Raji (cell line): ENCODE results near the gene XRCC4.

ENCODE experiments used
- POLR2A ChIP-seq: IDR thresholded peaks from 2 replicates; pipeline ENCODE4 v1.6.1; 2011; ENCODE audit warnings: low read depth, low read length, control low read depth; ENCODE audit not compliant: insufficient read depth

The XRCC4 gene

DNA sequence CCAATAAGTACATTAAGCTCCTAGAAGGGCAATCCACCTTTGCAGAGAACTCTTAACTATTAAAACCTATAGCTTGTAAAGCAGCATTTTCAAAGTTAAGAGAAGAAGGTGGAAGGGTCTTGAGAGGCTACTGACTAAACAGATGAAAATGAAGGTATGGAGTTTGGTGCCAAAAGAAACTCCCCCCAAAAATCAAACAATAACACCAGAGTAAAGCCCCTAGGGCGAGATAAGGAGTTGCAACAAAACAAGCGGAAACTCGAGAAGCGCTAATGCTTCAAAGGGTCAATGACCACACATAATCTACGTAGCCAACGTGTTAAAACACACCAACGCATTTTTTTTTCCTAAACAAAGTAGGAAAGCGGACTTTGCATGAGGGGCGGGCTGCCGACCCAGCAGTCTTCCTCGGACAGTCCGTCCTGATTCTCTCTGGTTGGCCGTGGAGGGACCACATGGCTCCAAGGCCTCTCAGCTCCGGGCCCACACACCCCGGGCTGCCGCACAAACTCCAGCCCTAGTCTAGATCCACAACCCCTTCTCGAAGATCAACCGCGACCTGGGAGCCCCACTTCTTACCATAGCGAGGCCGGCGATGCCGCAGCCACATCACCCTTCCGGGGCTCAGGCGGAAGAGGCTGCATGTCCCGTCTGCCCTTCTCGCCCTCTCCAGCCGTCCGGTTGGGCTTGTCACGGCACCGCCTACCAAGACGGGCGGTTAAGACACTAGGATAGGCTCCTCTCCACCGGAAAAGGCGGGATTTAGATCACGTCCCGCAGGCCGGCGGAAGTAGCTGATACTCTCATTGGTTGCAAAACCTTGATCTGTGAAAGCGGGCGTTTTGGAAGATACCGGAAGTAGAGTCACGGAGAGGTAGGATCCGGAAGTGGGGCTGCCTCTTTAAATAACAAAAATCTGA, at the start of gene XRCC4, which contains the start of gene TMEM167A:
XRCC4 (plus strand) TSS at position 806 of the 920 bp plus-strand sequence. CDS start 27,373 bp downstream, outside the sequence.
TMEM167A (minus strand) TSS at position 653 of the 920 bp plus-strand sequence; CDS start at position 582, 71 bp downstream.
- peak; percentile 96 for TF ChIP-seq POLR2A

DNA sequence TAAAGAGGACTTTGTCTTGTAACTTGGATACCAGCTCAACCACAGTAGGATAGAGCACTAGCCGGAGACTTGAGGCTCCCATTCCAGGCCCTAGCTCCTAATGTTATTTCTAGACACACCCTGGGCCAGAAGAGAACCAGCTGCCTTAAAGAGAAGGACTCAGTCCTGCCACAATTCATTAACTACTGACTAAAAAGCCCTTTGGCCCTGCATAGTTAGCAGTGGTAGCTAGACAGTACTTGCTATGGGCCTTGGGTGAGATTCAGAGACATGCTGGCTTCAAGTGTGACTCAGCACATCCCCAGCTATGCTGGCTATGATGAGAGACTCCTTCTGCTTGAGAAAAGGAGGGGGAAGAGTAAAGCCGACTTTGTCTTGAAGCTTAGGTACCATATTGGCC, 47.4 kb upstream of the XRCC4 start:
- no peak for TF ChIP-seq POLR2A

DNA sequence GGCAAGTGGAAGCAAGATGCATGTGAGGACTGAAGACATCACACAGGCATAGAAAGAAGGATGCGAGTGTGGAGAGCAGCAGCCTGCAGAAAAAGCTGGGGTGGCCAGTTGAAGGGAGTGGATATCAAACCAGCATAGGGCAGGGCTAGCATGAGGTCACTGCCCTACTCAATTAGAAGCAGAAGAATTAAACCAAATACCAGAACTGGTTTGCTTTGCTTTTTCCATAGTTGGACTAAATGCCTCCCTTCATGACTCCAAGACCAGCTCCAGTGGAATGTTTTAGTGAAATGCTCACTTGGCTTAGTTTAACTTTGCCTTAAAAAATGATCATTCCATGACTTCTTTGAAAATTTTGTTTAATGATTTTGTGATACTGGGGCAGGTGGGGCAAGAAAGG, 46.0 kb upstream of the XRCC4 start:
- no peak for TF ChIP-seq POLR2A

DNA sequence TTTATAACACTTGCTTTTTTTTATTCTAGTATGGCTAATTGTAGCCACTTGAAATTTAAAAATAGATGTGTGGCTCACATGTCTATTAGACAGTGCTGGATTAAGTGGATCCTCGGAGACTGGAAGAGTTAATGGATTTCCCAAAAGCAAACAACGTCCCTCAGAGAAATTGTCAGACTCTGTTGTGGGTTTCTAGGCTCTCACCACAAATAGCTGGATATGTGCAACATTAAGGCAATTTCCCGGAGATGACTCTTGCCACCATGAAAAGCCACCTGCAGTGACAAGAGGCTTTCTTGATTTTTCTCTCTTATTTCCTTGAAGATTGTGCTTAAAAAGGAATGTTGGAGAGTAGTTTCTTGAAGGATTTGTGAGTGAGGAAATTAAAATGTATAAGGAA, 43.3 kb upstream of the XRCC4 start:
- TF ChIP-seq POLR2A: no peak

DNA sequence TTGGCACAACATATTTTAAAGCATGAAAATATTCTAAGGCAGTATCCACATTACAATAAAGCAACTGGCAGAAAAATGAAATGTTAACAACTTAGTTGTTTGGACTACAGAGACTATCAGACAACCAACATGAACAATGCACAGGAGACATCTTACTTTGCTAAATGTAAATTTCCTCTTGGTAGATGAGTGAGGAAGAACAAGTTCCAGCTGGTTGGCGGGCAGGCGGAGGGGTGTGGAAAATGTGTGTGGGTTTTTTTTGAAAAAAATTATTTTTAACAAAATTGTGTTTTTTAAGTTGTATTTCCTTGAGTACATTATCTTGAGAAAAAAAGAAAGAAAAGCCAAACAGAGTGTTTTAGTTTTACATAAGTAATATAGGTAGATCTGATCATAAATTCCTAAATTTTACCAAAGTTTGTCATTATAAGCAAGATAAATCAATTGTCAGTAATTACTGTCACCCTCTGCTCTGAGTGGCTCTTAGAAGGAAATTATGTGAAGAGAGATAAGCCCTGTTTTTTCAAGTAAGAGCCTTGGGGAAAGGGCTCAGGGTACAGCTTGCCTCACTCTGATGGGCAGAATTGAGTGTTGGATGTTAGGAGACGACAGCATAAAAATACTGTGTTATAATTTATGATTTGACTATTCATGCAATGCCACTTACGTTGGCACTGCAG, 42.7 kb upstream of the XRCC4 start:
- no peak for TF ChIP-seq POLR2A

DNA sequence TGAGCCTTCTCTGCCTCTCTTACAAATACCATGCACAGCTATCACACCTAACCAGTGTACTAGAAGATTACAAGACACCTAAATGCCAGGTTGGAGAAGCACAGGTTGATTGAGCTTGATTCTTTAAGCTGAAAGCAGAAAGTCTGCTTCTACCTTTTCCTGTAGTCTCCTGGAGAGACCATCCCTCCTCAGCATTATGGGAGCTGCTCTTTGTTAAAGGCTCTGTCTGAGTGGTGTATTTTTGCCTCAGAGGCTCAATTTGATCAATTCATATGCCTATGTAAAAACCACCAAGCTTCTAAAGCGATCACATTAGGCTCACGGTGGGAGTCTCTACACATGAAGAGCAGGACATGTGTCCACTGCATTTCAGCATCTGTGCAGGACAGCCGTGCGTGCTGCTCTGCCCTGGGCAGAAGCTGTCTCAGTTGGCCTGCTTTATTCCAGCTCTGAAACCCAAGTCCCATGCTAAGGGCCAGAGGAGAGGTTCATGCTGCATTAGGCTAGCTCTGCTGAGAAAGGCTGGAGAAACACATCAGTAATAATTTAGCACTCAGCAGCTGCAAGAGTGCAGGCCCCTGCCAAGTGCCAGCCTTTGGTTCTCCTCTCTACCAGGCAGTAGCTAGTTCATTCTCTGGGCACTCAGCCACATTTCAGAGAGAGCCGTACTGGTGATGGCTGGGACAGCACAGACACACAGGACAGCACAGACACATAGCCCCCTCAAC, 41.8 kb upstream of the XRCC4 start:
- no peak for TF ChIP-seq POLR2A

DNA sequence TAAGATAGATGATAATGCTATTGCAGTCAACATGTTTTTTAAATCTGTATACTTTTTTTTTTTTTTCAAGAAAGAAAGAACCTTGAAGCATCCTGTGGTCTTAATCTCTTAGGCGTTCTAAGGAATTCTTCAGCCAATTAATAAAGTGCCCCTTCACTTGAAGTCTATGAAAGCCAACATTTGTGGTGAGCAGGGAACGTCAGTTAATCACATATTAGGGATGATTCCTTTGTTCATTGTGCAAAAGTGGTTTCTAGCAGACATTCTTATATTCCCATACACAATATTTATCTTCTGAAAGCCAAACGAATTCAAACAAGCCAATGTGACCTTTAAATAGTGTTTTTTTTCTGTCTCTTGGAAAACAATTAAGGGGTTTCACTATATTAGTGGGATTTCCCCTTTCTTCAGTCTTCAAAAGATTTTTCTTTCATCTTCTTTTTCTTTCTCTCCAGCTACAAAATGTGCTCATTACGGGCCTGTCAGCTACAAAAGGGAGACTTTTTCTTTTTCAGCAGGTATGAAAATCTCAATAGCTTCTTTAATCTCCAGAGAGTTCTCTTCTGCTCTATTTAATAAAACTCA, 40.3 kb upstream of the XRCC4 start:
- no peak for TF ChIP-seq POLR2A

DNA sequence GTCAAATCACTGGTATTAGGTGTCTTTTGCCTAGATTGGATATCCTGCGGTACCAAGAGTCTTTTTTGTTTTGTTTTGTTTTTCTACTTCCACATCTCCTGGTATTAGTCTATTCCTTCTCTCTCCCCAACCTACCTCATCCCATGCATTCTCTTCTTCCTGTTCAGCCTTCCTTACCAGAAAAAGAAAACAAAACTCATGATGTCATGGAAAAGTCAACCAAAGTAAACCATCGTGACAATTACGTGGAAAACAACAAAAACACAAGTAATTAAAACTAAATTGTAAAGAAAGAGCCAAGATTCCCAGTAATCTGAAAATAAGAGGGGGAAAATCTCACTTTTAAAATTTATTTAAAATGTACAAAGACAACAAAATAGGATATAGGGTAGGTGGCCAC, 38.4 kb upstream of the XRCC4 start:
- TF ChIP-seq POLR2A: no peak

DNA sequence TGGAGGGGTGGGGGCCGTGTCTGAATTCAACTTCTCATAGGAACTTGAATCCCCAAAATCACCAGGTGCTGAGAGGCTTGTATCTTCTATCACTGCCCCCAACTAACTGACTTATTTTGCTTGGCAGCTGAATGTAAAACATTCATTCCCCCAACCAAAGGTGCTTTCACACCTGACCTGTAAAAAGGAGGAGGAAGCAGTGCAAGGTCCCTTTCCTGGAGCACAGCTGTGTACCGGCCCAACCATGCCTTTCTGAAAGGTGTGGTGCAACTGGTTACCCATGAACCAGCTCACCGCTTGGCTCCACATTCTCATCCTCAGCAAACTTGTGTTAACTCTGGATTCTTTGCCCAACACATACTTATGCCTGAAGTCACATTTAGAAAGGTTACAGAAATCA, 34.8 kb upstream of the XRCC4 start:
- no peak for TF ChIP-seq POLR2A

DNA sequence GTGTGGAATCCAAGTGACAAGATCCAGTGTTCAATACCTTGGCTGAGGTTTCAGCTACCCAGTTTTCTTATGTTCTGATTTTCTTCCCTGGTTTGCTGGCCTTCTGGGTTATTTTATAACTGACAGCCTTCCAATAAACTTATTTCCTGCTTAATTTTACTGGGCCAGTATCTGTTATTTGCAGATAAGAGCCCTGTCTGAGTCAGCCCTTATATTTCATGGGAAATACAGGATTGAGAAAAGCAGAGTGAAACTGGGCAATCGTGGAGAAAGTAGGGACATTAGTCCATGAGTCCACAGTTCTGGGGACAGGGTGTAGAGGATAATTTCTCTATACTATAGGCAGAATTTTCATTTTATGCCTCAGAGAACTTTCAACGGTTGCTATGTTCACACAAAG, 32.4 kb upstream of the XRCC4 start:
- TF ChIP-seq POLR2A: no peak

DNA sequence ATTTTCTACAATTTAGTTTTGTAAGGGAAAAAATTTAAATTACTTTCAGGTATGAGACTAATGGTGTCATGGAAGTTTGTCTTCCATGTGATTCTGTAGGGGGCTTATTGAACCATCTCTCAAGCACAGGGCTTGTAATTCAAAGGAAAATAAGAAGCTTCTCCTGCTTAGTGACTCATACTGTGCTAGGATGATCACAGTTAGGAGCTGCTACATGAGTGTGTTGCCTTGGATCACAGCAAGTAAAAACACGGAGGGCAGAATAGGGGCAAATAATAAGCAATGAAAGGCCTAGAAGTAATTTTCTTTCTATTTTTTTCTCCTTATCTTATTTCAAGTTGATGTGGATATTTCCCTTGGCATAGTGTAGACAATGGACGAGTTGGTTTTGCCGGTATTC, 29.1 kb upstream of the XRCC4 start:
- TF ChIP-seq POLR2A: no peak

DNA sequence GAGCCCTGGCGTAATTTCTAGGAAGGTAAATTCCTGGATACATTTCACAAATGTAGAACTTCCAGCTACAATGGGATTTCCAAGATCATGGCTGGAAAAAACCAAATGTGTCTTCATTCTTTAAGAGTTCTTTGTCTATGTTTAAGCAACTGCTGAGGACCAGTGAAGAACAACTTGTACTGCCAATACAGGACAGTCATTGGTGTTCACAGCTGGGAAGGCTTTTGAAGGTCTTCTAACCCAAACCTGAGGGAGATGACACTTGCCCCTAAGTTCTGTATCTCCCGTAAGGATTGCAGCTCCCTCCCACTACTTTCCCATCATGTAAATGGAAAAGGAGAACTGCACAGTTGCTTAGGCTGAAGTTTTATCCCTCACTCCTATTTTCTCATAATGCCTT, 28.5 kb upstream of the XRCC4 start:
- TF ChIP-seq POLR2A: no peak

DNA sequence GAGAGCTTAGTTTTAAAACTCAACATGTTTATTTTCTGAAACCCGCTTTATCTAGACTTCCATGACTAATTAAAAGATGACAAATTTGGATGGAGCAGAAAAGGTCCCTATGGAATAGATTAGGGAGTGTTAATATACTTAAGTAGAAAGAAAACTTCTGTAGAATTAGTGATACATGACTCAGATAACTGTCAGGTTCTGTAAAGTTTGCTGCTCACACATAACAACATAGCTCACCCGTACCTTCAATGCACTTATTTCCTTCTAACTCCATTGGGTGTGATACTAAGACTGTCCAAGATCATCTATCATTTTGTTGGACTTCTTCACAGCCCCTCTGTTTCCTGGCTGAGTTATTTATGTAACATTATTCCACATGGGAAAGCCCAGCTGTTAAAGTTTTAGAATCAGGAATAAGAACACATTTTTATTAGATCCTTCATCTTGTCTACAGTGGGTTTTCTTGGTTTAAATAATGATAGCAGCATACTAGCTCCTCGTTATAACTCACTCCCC, 27.9 kb upstream of the XRCC4 start:
- no peak for TF ChIP-seq POLR2A

DNA sequence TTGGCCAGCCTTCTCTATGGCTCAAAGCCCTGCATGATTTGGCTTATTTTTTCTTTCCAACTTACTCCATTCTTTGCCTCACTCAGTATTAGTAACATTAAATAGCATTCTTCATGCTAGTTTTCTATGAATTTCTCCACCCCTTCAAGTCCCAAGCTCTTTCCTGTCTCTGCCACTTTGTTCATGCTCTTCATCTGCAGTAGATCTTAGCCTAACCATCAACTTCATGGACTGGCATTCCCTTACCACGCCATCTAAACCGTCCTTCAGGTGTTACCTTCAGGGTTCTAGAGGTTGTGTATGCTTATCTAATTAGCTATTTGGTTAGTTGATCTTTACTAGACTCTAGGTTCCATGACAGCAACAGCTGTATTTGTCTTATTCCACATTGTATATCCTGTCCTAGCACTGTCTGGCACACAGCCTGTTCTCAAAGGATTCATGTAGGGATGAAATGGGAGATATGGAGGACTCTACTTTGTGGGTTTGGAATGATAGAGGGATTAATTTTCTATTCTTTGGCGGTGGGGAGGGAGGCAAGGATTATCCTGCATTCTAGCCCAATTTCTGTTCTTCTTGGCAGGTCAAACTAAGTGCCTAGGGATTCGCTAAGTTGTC, 26.5 kb upstream of the XRCC4 start:
- no peak for TF ChIP-seq POLR2A
